Aorta (tissue), 5 donors: ENCODE results near the gene RMC1. TPM values are rescaled to one million over a fixed set of nuclear protein-coding genes. Genes with fewer than 3 reads are reported as not detected.

Experiments used
- ATAC-seq: fragments of 200-7000 bp; cut with Tn5 transposase; one replicate; pipeline ENCODE4 v1.9.1; 2022; ENCODE audit warnings: moderate library complexity; ENCODE audit not compliant: low FRiP score
- DNase-seq, 2 donors: peaks; one replicate each; pipeline ENCODE4 v3.0.0-alpha.2; 2020
- H3K27ac ChIP-seq, 2 donors: one replicate each; pipeline ENCODE4 v1.5.1; 2013; ENCODE audit warnings: low read length in 2 of 2, mild to moderate bottlenecking in 2 of 2, moderate library complexity in 2 of 2, control low read depth in 1 of 2, inconsistent platforms in 1 of 2, low read depth in 1 of 2
- H3K27me3 ChIP-seq, 2 donors: one replicate each; pipeline ENCODE4 v1.6.1; 2013; ENCODE audit warnings: control low read depth in 1 of 2, low read length in 1 of 2, mild to moderate bottlenecking in 1 of 2, moderate library complexity in 1 of 2; ENCODE audit not compliant: insufficient read depth in 2 of 2, control insufficient read depth in 1 of 2
- H3K36me3 ChIP-seq, 2 donors: one replicate each; pipeline ENCODE4 v1.6.1; 2013; ENCODE audit warnings: control low read depth in 1 of 2, low read length in 1 of 2, mild to moderate bottlenecking in 1 of 2; ENCODE audit not compliant: insufficient read depth in 2 of 2, control insufficient read depth in 1 of 2
- H3K4me1 ChIP-seq, 2 donors: one replicate each; pipeline ENCODE4 v1.6.1; 2013; ENCODE audit warnings: low read length in 2 of 2, control low read depth in 1 of 2, mild to moderate bottlenecking in 1 of 2, moderate library complexity in 1 of 2; ENCODE audit not compliant: insufficient read depth in 2 of 2, control insufficient read depth in 1 of 2
- H3K4me3 ChIP-seq, 2 donors: one replicate each; pipeline ENCODE4 v1.5.1; 2013; ENCODE audit warnings: low read length in 2 of 2, control low read depth in 1 of 2, mild to moderate bottlenecking in 1 of 2
- H3K9me3 ChIP-seq: one replicate; pipeline ENCODE4 v1.6.1; 2013; ENCODE audit warnings: mild to moderate bottlenecking, low read length; ENCODE audit not compliant: control insufficient read depth
- WGBS, 2 donors: extraction: QIAGEN DNeasy Blood & Tissue Kit; methylation state at CpG; one replicate each; pipeline ENCODE4 v1.1.7; 2013; 5-methylcytosine and 5-hydroxymethylcytosine counted together
- intact Hi-C, 2 donors: fragments of 100-400 bp; cut with DNase I; formaldehyde crosslinking; loops; one replicate each; pipeline versions ENCODE4 v1.14.2 to v1.15.0; 2022
- polyA plus RNA-seq, 2 donors: library from polyadenylated mRNA; stranded (reverse); fragments of 200-250 nt; gene quantifications; one replicate each; pipeline ENCODE4 v1.2.3, GENCODE V29; 2013
- total RNA-seq, 2 donors: library from RNA; stranded (reverse); fragmentation: NEBNext Ultra II Directional; extraction: Animal tissue kit (Norgen Biotek cat#: 25700); gene quantifications; one replicate each; pipeline ENCODE4 v1.2.1, GENCODE V29; 2021
- donor health status: healthy with polysubstance abuse.
- donor health status: Bipolar disorder and iron deficiency.
- donor health status: DM: no; HTN: no; CAD: no.
- donor health status: DM: no; HTN: no; CAD: no.
- donor health status: DM: yes; HTN: yes; CAD: no.

The RMC1 gene
- total and polyA plus RNA-seq, 4 donors, result 20.2 to 42.1 (median 28.2) TPM

GRCh38 chr18:23541349-23542093 lies 38.2 kb downstream of the RMC1 start:
- H3K4me1 ChIP-seq, result no peaks in the 10 kb centered on the region
- no peak for DNase-seq
- intact Hi-C loops, result no loop called here
- no peak overlapping the region for H3K27ac ChIP-seq
- H3K27me3 ChIP-seq, result no peaks in the 10 kb centered on the region
- no peak for ATAC-seq
- H3K9me3 ChIP-seq, result no peaks in the 10 kb centered on the region
- WGBS, 2 donors, result 90 to 91% methylated on average over 9 of the region's 9 CpGs
- no peak overlapping the region for H3K4me3 ChIP-seq
- H3K36me3 ChIP-seq, result peaks cover 0 to 25% of the 10 kb centered on the region in 2 donors

- Histone ChIP-seq H3K36me3 (peaks cover 3 to 23% of the 10 kb centered on the region in 2 donors), H3K27ac (no peak overlapping the region), H3K9me3 (no peaks in the 10 kb centered on the region), H3K27me3 (no peaks in the 10 kb centered on the region), H3K4me3 (no peak overlapping the region), H3K4me1 (no peaks in the 10 kb centered on the region)
- ATAC-seq (no peak), DNase-seq (no peak)
- intact Hi-C loops, result no loop called here
- 92 to 98% methylated on average over 2 of the region's 2 CpGs for WGBS, 2 donors
Observed at GRCh38 chr18:23542461-23542860, 39.1 kb downstream of the RMC1 start.

GRCh38 chr18:23545247-23545789 lies 42.0 kb downstream of the RMC1 start:
- H3K4me1 ChIP-seq, result no peaks in the 10 kb centered on the region
- WGBS, 2 donors, result 89 to 93% methylated on average over 13 of the region's 13 CpGs
- no peak overlapping the region for H3K27ac ChIP-seq
- ATAC-seq (no peak), DNase-seq (no peak)
- H3K36me3 ChIP-seq, result peaks cover 7 to 15% of the 10 kb centered on the region in 2 donors
- intact Hi-C loops, result no loop called here
- H3K4me3 ChIP-seq, result no peak overlapping the region
- H3K27me3 ChIP-seq, result no peaks in the 10 kb centered on the region
- H3K9me3 ChIP-seq, result no peaks in the 10 kb centered on the region

GRCh38 chr18:23547306-23547705 lies 44.0 kb downstream of the RMC1 start:
- Histone ChIP-seq H3K4me3 (no peak overlapping the region), H3K27me3 (no peaks in the 10 kb centered on the region), H3K36me3 (peaks cover 7 to 13% of the 10 kb centered on the region in 2 donors), H3K9me3 (no peaks in the 10 kb centered on the region), H3K27ac (no peak overlapping the region), H3K4me1 (no peaks in the 10 kb centered on the region)
- ATAC-seq (no peak), DNase-seq (no peak)
- intact Hi-C loops, result no loop called here
- WGBS, 2 donors, result 82 to 89% methylated on average over 3 of the region's 3 CpGs

- Histone ChIP-seq H3K27me3 (no peaks in the 10 kb centered on the region), H3K4me3 (no peak overlapping the region), H3K9me3 (no peaks in the 10 kb centered on the region), H3K36me3 (peaks cover 7 to 13% of the 10 kb centered on the region in 2 donors), H3K4me1 (no peaks in the 10 kb centered on the region), H3K27ac (no peak overlapping the region)
- 86 to 90% methylated on average over 3 of the region's 3 CpGs for WGBS, 2 donors
- intact Hi-C loops, result no loop called here
- DNase-seq (no peak), ATAC-seq (no peak)
Observed at GRCh38 chr18:23547846-23548245, 44.5 kb downstream of the RMC1 start.

GRCh38 chr18:23548275-23548674 lies 45.0 kb downstream of the RMC1 start:
- intact Hi-C loops, result no loop called here
- ATAC-seq (no peak), DNase-seq (no peak)
- no peaks in the 10 kb centered on the region for H3K27me3 ChIP-seq
- no peaks in the 10 kb centered on the region for H3K4me1 ChIP-seq
- no peaks in the 10 kb centered on the region for H3K9me3 ChIP-seq
- H3K36me3 ChIP-seq, result peaks cover 7 to 13% of the 10 kb centered on the region in 2 donors
- no peak overlapping the region for H3K4me3 ChIP-seq
- no peak overlapping the region for H3K27ac ChIP-seq
- 91% methylated on average over 2 of the region's 2 CpGs for WGBS, 2 donors

- peaks cover 7 to 14% of the 10 kb centered on the region in 2 donors for H3K36me3 ChIP-seq
- no peak overlapping the region for H3K4me3 ChIP-seq
- 93 to 95% methylated on average over 3 of the region's 3 CpGs for WGBS, 2 donors
Observed at GRCh38 chr18:23548719-23549118, 45.4 kb downstream of the RMC1 start.

GRCh38 chr18:23550898-23551297 lies 47.6 kb downstream of the RMC1 start:
- DNase-seq (no peak), ATAC-seq (no peak)
- Histone ChIP-seq H3K4me3 (no peak overlapping the region), H3K27ac (no peak overlapping the region), H3K36me3 (peaks cover 10% of the 10 kb centered on the region in 2 donors), H3K27me3 (no peaks in the 10 kb centered on the region), H3K4me1 (no peaks in the 10 kb centered on the region), H3K9me3 (no peaks in the 10 kb centered on the region)
- intact Hi-C loops, result no loop called here

More at GRCh38 chr18:23548719-23549118, 45.4 kb downstream of the RMC1 start:
- no peak for DNase-seq
- Histone ChIP-seq H3K9me3 (no peaks in the 10 kb centered on the region), H3K27me3 (no peaks in the 10 kb centered on the region), H3K27ac (no peak overlapping the region), H3K4me1 (no peaks in the 10 kb centered on the region)
- intact Hi-C loops, result no loop called here
- no peak for ATAC-seq

- Histone ChIP-seq H3K4me3 (no peak overlapping the region), H3K36me3 (peaks cover 8 to 16% of the 10 kb centered on the region in 2 donors), H3K4me1 (no peaks in the 10 kb centered on the region), H3K9me3 (no peaks in the 10 kb centered on the region), H3K27me3 (no peaks in the 10 kb centered on the region), H3K27ac (no peak overlapping the region)
- intact Hi-C loops, result no loop called here
- no peak for ATAC-seq
- 31 to 65% methylated on average over 3 of the region's 3 CpGs for WGBS, 2 donors
- DNase-seq, result no peak
Observed at GRCh38 chr18:23551978-23552377, 48.7 kb downstream of the RMC1 start.
